Measurements from ENCODE around the gene TBX20.
"Not testable (repeated sequence)": the region's sequence is repeated elsewhere in the genome, so short reads cannot be mapped to it uniquely, and the experiment has no call there.

GRCh38 chr7:35200170-35200569, 53.7 kb downstream of the TBX20 start:
- TF ChIP-seq, protein P1, sequence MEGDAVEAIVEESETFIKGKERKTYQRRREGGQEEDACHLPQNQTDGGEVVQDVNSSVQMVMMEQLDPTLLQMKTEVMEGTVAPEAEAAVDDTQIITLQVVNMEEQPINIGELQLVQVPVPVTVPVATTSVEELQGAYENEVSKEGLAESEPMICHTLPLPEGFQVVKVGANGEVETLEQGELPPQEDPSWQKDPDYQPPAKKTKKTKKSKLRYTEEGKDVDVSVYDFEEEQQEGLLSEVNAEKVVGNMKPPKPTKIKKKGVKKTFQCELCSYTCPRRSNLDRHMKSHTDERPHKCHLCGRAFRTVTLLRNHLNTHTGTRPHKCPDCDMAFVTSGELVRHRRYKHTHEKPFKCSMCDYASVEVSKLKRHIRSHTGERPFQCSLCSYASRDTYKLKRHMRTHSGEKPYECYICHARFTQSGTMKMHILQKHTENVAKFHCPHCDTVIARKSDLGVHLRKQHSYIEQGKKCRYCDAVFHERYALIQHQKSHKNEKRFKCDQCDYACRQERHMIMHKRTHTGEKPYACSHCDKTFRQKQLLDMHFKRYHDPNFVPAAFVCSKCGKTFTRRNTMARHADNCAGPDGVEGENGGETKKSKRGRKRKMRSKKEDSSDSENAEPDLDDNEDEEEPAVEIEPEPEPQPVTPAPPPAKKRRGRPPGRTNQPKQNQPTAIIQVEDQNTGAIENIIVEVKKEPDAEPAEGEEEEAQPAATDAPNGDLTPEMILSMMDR (IDR thresholded peaks at IDR 0.05): not testable (repeated sequence)
- TF ChIP-seq POLR2A (IDR thresholded peaks at IDR 0.05): not testable (repeated sequence)
